ENCODE results near the gene RCAN1. TPM values are rescaled to one million over a fixed set of nuclear protein-coding genes. Genes with fewer than 3 reads are reported as not detected.

The RCAN1 gene
- total and polyA plus RNA-seq, 4 donors, result 12.2 to 32.8 (median 29.8) TPM

DNA sequence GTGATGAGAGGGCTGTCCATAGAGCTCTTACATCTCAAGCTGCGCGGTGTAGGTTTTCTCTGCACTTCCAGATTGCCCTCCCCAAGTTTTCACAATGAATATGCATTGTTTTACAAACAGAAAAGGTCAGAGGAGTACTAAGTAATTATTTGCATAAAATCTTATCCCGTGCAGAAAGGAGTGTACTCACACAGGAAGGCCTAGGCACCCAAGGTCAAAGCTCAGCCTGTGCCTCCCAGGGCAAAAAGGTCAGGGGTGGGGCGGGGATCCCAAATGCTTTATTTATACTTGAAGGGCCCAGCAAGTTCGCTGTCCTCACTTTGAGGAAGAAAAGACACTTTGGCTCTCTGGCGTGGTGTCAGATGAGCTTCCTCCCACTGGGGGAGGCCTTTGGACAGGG is 92.6 kb downstream of the RCAN1 start:
- ATAC-seq (ENCODE audit: insufficient read depth, low FRiP score) (no peak), DNase-seq (no peak)
- Histone ChIP-seq H3K4me3 (no peak overlapping the region), H3K27me3 (ENCODE audit: control insufficient read depth in 3 of 3, insufficient read depth in 3 of 3, low read length in 2 of 3) (no peaks in the 10 kb centered on the region), H3K9ac (ENCODE audit: insufficient read depth in 1 of 2, low read length in 2 of 2) (no peak overlapping the region), H3K27ac (ENCODE audit: low read depth in 1 of 2, low read length in 1 of 2) (no peak overlapping the region), H3K9me3 (ENCODE audit: control insufficient read depth in 4 of 4, insufficient read depth in 3 of 4, low read length in 3 of 4) (no peaks in the 10 kb centered on the region), H3K4me1 (ENCODE audit: control insufficient read depth in 5 of 5, insufficient read depth in 5 of 5, low read length in 5 of 5) (peaks cover 4 to 30% (median 18%) of the 10 kb centered on the region in 5 donors), H3K36me3 (ENCODE audit: control insufficient read depth in 4 of 4, insufficient read depth in 4 of 4, low read length in 4 of 4) (peaks cover 4 to 16% (median 9%) of the 10 kb centered on the region in 4 donors)
- 41 to 65% methylated on average over 6 of the region's 6 CpGs for WGBS, 2 donors
- TF ChIP-seq, protein P1, sequence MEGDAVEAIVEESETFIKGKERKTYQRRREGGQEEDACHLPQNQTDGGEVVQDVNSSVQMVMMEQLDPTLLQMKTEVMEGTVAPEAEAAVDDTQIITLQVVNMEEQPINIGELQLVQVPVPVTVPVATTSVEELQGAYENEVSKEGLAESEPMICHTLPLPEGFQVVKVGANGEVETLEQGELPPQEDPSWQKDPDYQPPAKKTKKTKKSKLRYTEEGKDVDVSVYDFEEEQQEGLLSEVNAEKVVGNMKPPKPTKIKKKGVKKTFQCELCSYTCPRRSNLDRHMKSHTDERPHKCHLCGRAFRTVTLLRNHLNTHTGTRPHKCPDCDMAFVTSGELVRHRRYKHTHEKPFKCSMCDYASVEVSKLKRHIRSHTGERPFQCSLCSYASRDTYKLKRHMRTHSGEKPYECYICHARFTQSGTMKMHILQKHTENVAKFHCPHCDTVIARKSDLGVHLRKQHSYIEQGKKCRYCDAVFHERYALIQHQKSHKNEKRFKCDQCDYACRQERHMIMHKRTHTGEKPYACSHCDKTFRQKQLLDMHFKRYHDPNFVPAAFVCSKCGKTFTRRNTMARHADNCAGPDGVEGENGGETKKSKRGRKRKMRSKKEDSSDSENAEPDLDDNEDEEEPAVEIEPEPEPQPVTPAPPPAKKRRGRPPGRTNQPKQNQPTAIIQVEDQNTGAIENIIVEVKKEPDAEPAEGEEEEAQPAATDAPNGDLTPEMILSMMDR (IDR thresholded peaks at IDR 0.05; ENCODE audit: control extremely low read depth, extremely low read depth), result no peak

DNA sequence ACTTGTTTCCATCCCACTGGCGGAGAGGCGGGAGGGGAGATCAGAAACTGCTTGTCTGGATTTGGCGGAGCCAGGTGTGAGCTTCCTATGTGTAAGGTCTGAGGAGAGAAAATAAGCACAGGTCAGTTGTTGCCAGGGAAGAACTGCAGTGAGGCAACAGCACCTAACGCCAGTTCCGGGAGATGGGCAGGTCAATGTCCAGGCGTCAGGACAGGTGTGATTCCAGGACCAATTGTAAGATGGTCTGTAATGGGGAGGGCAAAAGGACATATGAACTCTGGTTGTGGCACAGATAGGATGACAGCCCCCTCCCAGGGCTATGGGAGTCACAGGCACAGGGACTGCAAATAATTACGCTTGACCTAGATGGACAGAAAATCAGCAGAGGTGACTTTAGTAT is 93.4 kb downstream of the RCAN1 start:
- DNase-seq (no peak), ATAC-seq (ENCODE audit: insufficient read depth, low FRiP score) (no peak)
- peak overlapping the region in 1 of 2 donors; percentile 9 for H3K27ac ChIP-seq (ENCODE audit: low read depth in 1 of 2, low read length in 1 of 2)
- TF ChIP-seq, protein P1 (IDR thresholded peaks at IDR 0.05; ENCODE audit: control extremely low read depth, extremely low read depth), result no peak
- H3K27me3 ChIP-seq (ENCODE audit: control insufficient read depth in 3 of 3, insufficient read depth in 3 of 3, low read length in 2 of 3), result no peaks in the 10 kb centered on the region
- H3K9me3 ChIP-seq (ENCODE audit: control insufficient read depth in 4 of 4, insufficient read depth in 3 of 4, low read length in 3 of 4), result no peaks in the 10 kb centered on the region
- WGBS, 2 donors, result 92 to 95% methylated on average over 7 of the region's 7 CpGs
- no peak overlapping the region for H3K9ac ChIP-seq (ENCODE audit: insufficient read depth in 1 of 2, low read length in 2 of 2)
- H3K4me3 ChIP-seq, result no peak overlapping the region
- H3K4me1 ChIP-seq (ENCODE audit: control insufficient read depth in 5 of 5, insufficient read depth in 5 of 5, low read length in 5 of 5), result peaks cover 4 to 30% (median 18%) of the 10 kb centered on the region in 5 donors
- H3K36me3 ChIP-seq (ENCODE audit: control insufficient read depth in 4 of 4, insufficient read depth in 4 of 4, low read length in 4 of 4), result peaks cover 8 to 19% (median 13%) of the 10 kb centered on the region in 4 donors

DNA sequence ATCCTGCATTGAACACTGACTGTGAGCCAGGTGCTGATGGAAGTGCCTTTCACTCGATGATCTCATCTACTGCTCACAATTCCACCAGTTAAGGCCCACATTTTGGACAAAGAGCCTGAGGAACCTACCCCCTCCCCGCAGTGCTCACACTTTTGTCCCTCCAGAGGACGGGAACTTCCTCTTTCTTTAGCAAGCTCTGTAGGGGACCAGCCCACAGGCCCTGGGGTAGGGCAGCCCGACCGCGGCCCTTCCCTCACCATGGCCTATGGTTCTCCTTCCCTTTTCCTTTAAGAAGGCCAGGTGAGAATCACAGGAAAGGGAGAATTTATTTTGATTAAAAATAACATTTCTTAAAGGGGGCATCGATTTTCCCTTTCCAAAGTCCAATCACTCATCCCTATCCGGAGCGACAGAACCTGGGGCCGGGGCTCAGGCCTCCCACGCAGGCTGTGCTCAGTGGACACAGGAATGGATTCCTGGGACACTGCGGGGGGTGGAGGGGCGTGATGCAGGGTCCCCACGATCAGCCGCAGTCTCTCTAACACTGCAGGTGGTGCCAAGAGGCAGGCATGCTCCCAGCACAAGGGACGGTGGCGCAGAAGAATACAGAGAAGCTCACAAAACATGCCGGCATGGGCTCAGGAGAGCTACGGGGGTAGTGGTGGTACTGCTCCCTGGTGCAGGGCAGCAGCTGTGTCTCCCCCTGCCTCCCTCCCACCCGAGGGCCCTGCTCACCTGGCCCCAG is 94.0 kb downstream of the RCAN1 start:
- TF ChIP-seq, protein P1 (IDR thresholded peaks at IDR 0.05; ENCODE audit: control extremely low read depth, extremely low read depth), result no peak
- H3K9ac ChIP-seq (ENCODE audit: insufficient read depth in 1 of 2, low read length in 2 of 2), result no peak overlapping the region

More for the DNA sequence above, 94.0 kb downstream of the RCAN1 start:
- H3K36me3 ChIP-seq (ENCODE audit: control insufficient read depth in 4 of 4, insufficient read depth in 4 of 4, low read length in 4 of 4), result peaks cover 8 to 21% (median 13%) of the 10 kb centered on the region in 4 donors
- H3K4me1 ChIP-seq (ENCODE audit: control insufficient read depth in 5 of 5, insufficient read depth in 5 of 5, low read length in 5 of 5), result peaks cover 4 to 30% (median 15%) of the 10 kb centered on the region in 5 donors
- ATAC-seq (ENCODE audit: insufficient read depth, low FRiP score), result no peak
- H3K27me3 ChIP-seq (ENCODE audit: control insufficient read depth in 3 of 3, insufficient read depth in 3 of 3, low read length in 2 of 3), result no peaks in the 10 kb centered on the region
- 74 to 88% methylated on average over 19 to 20 of the region's 20 CpGs for WGBS, 2 donors
- H3K4me3 ChIP-seq, result no peak overlapping the region
- H3K9me3 ChIP-seq (ENCODE audit: control insufficient read depth in 4 of 4, insufficient read depth in 3 of 4, low read length in 3 of 4), result no peaks in the 10 kb centered on the region
- DNase-seq, result no peak
- peak overlapping the region in 1 of 2 donors; percentile 23 for H3K27ac ChIP-seq (ENCODE audit: low read depth in 1 of 2, low read length in 1 of 2)

All from lung (tissue), 12 donors.